ENCODE data around the gene FKBP8.
"Not testable (repeated sequence)": the region's sequence is repeated elsewhere in the genome, so short reads cannot be mapped to it uniquely, and the experiment has no call there.

The FKBP8 gene

DNA sequence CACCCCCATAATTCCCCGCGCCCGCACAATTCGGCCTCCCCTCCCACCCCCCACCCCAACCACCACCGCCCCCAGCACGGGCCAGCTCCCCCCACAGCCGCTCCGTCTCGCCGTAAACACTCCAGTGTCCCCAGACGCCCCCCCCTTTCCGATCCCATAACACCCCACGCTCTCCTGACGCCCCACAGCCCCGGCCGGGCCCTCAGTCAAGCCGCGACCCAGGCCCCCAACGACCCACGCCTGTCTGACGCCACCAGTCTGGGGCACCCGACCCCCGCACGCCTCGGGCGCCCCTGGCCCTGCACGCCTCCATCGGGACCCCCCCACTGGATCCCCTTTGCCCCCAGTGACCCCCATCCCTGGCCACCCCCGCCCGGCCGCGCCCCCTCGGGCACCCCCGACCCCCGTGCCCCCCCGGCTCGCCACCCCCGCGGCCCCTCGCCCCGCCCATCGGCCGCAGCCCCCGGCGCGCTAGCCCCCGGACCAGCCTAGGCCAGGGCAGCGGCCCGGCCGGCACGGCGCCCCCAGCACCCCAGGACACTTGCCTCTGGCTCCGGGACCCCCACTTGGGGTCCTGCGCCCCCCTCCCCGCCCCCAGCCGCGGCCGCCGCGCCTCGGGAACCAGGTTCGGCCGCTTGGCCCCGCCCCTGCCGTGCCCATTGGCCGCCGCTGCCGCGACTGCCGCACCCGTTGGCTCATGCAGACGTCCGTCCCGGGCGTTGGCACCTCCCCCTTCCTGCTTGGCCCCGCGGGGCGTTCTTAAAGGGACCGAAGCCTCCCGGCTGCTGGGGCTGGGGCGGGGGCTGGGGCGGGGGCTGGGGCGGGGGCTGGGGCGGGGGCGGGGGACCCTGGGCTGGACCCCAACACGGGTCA lies at the start of gene FKBP8:
Gene FKBP8, minus strand, starts transcription at position 633 of the 873 bp plus-strand sequence. CDS start 1,603 bp downstream, outside the sequence.
- DNase-seq, result peak; percentile 92

GRCh38 chr19:18592732-18593131 lies 49.4 kb upstream of the FKBP8 start:
- not testable (repeated sequence) for DNase-seq

GRCh38 chr19:18591735-18592385 lies 48.5 kb upstream of the FKBP8 start:
- DNase-seq, result no peak

DNA sequence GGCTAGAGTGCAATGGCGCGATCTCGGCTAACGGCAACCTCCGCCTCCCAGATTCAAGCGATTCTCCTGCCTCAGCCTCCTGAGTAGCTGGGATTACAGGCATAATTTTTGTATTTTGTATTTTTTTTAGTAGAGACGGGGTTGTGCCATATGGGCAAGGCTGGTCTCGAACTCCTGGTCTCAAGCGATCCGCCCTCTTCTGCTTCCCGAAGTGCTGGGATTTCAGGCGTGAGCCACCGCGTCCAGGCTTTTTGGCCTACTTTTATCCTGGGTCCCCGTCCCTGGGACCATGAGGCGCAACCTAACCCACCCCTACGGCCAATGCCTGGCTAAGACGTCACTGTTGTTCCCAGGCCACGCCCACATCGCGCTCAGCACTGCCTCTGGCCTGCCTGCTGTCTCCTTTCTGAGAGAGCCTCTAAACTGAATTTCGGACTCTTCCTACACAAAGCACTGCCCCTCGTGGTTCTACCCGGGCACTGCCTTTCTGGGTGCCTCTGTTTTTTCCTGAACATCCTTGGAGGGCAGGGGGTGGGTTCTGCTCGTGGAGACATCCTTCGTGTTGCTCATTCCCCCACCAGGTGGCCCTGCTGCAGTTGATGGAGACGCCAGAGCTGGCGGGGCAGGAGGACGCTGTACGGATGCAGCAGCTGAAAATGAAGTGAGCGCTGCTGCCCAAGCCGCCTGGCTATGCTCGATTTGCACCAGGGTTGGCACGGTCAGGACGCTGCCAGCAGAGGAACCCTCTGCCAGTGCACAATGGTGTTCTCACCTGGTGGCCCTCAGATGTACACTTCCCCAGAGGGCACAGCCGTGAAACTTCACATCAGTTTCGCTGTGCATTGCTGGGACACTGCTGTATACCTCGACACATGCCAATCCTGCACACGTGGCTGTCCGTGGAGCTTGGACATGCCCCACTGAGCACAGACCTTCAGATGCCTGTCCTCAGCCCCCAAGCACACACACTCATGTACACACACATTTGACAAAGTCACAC lies 47.2 kb upstream of the FKBP8 start:
- DNase-seq, result no peak

DNA sequence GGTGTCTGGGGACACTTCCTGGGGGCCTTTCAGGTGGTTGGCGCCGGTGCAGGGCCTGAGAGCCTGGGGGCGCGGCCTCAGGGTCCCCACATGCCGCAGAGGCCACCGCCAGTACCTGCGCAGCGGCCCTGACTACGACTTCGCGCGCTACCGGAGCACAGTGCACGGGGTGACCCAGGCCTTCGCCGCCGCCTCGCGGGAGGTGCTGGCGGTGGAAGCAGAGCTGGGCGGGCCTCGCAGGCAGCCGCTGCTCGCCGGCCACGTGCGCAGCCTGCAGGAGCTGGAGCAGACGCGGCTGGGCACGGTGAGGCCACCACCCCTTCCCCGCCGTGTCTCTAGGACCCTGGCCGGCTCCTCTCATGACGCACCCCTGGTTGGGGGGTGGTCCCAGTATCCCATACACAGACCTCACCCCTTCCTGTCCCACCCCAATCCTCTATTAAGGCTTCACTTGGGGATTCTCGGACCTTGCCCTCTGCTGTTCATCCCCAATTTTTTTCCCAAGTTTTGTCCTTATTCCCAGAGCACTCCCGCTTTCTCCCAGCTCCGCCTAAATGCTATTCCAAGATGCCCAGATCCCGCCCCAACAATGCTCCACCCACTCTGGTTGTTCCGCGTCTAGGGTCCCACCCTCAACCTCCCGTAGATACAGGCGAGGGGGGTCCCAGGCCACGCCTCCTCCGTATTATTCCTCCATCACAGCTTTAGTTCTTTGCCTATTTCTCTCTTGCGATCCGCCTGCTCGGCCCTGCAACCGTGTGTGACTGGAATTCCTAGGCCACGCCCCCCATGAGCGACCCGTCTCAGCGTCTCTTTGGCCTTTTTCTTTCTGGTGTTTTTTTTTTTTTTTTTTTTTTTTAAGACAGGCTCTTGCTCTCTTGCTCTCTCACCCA lies 46.3 kb upstream of the FKBP8 start:
- peak; percentile 64 for DNase-seq

- DNase-seq, result peak; percentile 82
Observed at GRCh38 chr19:18588611-18589379, 45.4 kb upstream of the FKBP8 start, which contains the start of gene REX1BD. Gene REX1BD, plus strand, starts transcription at chr19:18588798. Its CDS starts 4 bp downstream, at chr19:18588802.

- DNase-seq, result no peak
Observed at GRCh38 chr19:18587962-18588610, 44.7 kb upstream of the FKBP8 start.

- no peak for DNase-seq
Observed at GRCh38 chr19:18587561-18587960, 44.2 kb upstream of the FKBP8 start.

DNA sequence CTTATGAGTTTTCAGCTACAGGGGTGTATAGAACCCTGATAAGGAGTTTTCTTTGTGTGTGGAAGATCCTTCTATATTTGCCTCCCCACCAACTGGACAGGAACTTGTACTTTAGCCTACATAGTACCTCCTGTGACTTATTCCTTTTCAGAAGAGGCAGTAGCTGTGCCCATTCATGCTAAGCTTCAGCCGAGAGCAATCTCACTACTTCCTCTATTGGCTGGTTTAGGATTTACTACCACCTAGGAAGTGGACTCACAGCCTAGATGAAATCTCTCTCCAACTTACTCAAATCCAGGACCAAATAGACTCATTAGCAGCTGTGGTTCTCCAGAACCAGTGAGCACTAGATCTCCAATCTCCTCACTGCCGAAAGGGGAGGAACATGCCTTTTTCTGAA lies 42.9 kb upstream of the FKBP8 start:
- no peak for DNase-seq

- DNase-seq, result no peak
Observed at GRCh38 chr19:18580311-18580710, 36.9 kb upstream of the FKBP8 start.

DNA sequence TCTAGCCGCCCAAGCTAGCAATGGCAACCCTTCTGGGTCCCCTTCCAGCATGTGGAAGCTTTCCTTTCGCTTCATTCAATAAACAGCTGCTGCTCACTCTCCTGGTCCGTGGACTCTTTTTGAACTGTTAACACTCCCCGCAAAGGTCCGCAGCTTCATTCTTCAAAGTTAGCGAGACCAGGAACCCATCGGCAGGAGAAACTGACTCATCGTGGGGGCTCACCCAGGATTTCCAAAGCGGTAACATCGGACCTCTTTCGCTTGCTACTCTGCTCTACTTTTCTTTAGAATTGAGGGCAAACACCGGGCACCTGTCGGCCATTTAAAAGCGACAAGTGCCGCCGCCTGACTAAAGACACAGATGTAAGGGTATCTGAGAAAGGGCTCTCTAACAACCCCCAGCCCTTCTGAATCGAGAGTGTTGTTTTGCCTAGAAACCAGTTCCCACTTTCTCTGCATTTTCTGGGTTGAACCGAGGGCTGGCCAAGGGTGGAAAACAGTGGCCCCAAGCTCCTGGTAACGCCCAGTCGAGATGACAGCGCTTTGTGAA lies 34.1 kb upstream of the FKBP8 start:
- DNase-seq, result no peak

GRCh38 chr19:18576383-18576782 lies 33.0 kb upstream of the FKBP8 start:
- no peak for DNase-seq

- DNase-seq, result no peak
Observed at GRCh38 chr19:18574691-18575291, 31.4 kb upstream of the FKBP8 start.

DNA sequence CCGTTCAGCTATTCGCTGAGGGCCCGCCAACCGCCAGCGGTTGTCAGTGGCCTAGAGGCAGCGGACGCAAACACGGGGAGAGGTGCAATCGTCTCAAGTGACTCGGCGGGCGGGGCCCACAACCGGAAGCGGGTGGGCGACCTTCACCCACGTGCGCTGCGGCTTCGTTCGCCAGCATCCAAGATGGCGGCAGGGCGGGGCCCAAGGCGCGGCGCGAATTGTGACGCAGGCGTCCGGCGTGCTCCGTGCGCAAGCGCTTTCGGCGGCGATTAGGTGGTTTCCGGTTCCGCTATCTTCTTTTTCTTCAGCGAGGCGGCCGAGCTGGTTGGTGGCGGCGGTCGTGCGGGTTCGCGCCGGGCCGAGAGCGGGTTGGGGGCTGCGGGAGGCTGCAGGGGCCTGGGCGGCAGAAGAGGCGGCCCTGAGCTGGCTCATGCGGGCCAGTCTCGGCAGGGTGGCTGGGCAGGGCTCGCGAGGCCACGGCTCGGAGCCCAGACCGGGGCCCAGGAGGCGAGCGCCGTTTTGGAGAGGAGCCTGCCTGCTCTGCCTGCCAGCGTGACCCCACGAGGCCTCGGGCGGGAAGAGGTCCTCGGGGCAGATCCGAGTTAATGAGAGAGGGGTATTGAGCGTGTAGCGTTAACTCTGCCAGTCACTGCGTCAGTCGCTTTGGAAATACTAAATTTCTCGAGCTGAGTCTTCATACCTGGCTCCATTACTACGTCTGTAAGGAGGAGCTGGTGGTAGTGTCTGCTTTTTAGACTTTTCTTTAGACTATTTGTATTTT lies 28.4 kb upstream of the FKBP8 start, which contains the start of gene UBA52:
Gene UBA52, plus strand, starts transcription at position 294 of the 781 bp plus-strand sequence. CDS start 1,444 bp downstream, outside the sequence.
- peak; percentile 99 for DNase-seq

- no peak for DNase-seq
Observed at GRCh38 chr19:18568367-18568766, 25.0 kb upstream of the FKBP8 start.

GRCh38 chr19:18566953-18567352 lies 23.6 kb upstream of the FKBP8 start:
- DNase-seq, result no peak

GRCh38 chr19:18562086-18562485 lies 18.7 kb upstream of the FKBP8 start:
- no peak for DNase-seq

GRCh38 chr19:18559685-18560084 lies 16.3 kb upstream of the FKBP8 start:
- no peak for DNase-seq

DNA sequence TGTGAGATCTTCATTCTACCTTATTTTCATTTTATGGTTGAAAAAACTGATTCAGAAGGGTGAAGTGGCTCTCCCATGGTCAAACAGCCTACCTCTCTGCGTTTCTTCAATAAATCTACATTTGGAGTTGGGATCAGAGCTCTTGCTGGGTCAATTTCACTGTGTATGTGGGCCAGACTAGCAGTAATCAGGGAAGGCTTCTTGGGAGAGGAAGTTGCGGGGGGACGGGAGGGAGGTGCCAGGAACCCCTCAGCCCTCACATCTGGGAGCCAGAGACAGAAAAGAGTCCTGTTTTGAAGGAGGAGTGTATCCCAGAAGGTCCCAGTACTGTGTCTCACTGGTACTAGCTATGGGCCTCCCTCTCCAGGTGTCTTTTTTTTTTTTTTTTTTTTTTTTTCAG lies 15.2 kb upstream of the FKBP8 start:
- DNase-seq, result no peak
